H1 (cell line): ENCODE data around the gene MTIF3.

Experiments
- ASH2L ChIP-seq: fragments of 200-600, 300-600 bp; sonication (generic); IDR thresholded peaks from one replicate; pipeline ENCODE4 v1.7.1; 2017; ENCODE audit warnings: low read length
- BCL11A ChIP-seq, 2 experiments: IDR thresholded peaks; one replicate each; pipeline ENCODE4 v1.6.1; 2011; ENCODE audit warnings: low read depth in 2 of 2, low read length in 2 of 2, mild to moderate bottlenecking in 2 of 2
- CHD1 ChIP-seq: IDR thresholded peaks from 2 replicates; pipeline ENCODE4 v1.6.1; 2012; ENCODE audit warnings: low read depth, low read length, improper control_type of control experiment
- POLR2A ChIP-seq, 2 experiments: IDR thresholded peaks; 1 replicate in 1 of 2; 2 replicates in 1 of 2; pipeline ENCODE4 v1.6.1; 2011; ENCODE audit warnings: low read depth in 2 of 2, low read length in 2 of 2, mild to moderate bottlenecking in 2 of 2; ENCODE audit errors: control extremely low read depth in 1 of 2
- SIX5 ChIP-seq: IDR thresholded peaks from 2 replicates; pipeline ENCODE4 v1.6.1; 2011; ENCODE audit warnings: mild to moderate bottlenecking, low read depth, low read length
- TEAD4 ChIP-seq: IDR thresholded peaks from 2 replicates; pipeline ENCODE4 v1.6.1; 2012; ENCODE audit warnings: low read depth, low read length, inconsistent platforms, mixed read lengths
- ZNF274 ChIP-seq: IDR thresholded peaks from 2 replicates; pipeline ENCODE4 v1.7.0; 2012; ENCODE audit warnings: low read length, borderline replicate concordance; ENCODE audit errors: extremely low read depth
- TF ChIP-seq, protein P1 (sequence below), 3 experiments: IDR thresholded peaks; 1 replicate in 2 of 3; 2 replicates in 1 of 3; pipeline versions ENCODE4 v1.5.1 to v1.6.1; 2011; ENCODE audit warnings: low read length in 3 of 3, mild to moderate bottlenecking in 3 of 3, inconsistent platforms in 2 of 3, low read depth in 1 of 3, moderate library complexity in 1 of 3; ENCODE audit not compliant: insufficient read depth in 1 of 3; ENCODE audit errors: control extremely low read depth in 1 of 3

DNA sequence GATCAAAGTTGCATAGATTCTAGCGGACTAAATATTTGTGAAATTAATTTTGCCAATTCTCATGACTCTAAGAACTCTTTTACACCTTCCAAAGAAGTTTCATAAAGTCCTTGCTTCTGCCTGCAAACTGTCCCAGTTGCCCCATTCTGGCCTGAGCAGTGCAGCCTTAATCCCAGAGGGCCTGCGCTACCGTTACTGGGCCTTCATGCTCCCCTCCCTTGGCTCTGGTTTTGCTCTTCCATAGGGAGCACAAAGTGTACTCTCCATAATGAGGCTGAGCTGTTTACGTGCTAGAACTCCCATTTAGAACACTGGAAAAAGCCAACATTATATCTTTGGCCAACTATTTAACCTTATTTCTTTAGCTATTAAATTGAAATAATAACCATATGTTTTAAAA, 2.1 kb downstream of the MTIF3 start:
- TF ChIP-seq, protein P1, sequence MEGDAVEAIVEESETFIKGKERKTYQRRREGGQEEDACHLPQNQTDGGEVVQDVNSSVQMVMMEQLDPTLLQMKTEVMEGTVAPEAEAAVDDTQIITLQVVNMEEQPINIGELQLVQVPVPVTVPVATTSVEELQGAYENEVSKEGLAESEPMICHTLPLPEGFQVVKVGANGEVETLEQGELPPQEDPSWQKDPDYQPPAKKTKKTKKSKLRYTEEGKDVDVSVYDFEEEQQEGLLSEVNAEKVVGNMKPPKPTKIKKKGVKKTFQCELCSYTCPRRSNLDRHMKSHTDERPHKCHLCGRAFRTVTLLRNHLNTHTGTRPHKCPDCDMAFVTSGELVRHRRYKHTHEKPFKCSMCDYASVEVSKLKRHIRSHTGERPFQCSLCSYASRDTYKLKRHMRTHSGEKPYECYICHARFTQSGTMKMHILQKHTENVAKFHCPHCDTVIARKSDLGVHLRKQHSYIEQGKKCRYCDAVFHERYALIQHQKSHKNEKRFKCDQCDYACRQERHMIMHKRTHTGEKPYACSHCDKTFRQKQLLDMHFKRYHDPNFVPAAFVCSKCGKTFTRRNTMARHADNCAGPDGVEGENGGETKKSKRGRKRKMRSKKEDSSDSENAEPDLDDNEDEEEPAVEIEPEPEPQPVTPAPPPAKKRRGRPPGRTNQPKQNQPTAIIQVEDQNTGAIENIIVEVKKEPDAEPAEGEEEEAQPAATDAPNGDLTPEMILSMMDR (IDR thresholded peaks at IDR 0.05; ENCODE audit: control extremely low read depth in 1 of 3, insufficient read depth in 1 of 3, low read depth in 1 of 3, low read length in 3 of 3), result no peak
- TF ChIP-seq TEAD4, result no peak
- TF ChIP-seq POLR2A (IDR thresholded peaks at IDR 0.05; ENCODE audit: control extremely low read depth in 1 of 2, low read depth in 2 of 2, low read length in 2 of 2), result no peak
- TF ChIP-seq ASH2L, result no peak
- TF ChIP-seq BCL11A (IDR thresholded peaks at IDR 0.05; ENCODE audit: low read depth in 2 of 2, low read length in 2 of 2), result no peak
- no peak for TF ChIP-seq ZNF274
- TF ChIP-seq CHD1, result no peak
- no peak for TF ChIP-seq SIX5
